WTC11 (cell line): ENCODE results near the gene CCDC167. TPM values are rescaled to one million over a fixed set of nuclear protein-coding genes. Genes with fewer than 3 reads are reported as not detected.

ENCODE experiments used
- ATAC-seq: fragments of 200-7000 bp; cut with Tn5 transposase; 2 replicates; pipeline ENCODE4 v1.10.0; 2021; ENCODE audit warnings: mild to moderate bottlenecking, moderate library complexity
- CTCF ChIA-PET: fragments of 300-600 bp; sonication (Branson Sonifier 250); formaldehyde crosslinking; loops from one replicate; lab custom pipeline; 2021; ENCODE audit warnings: antibody characterized with exemption; lab: Charles Lee
- POLR2A ChIA-PET: fragments of 350-600 bp; sonication (Branson Sonifier 250); formaldehyde crosslinking; loops from one replicate; lab custom pipeline; 2021; ENCODE audit warnings: antibody characterized with exemption; lab: Charles Lee
- DNase-seq: peaks from one replicate; pipeline ENCODE4 v3.0.0; 2021; ENCODE audit warnings: low spot score
- H3K27ac Mint-ChIP-seq: 2 replicates; pipeline ENCODE4 v1.8.0; 2021; ENCODE audit warnings: mixed read lengths
- H3K27me3 Mint-ChIP-seq: 2 replicates; pipeline ENCODE4 v1.8.0; 2021; ENCODE audit warnings: low read depth, mild to moderate bottlenecking, moderate library complexity, mixed read lengths
- H3K36me3 Mint-ChIP-seq: 2 replicates; pipeline ENCODE4 v1.8.0; 2021; ENCODE audit warnings: mixed read lengths
- H3K4me1 Mint-ChIP-seq: 2 replicates; pipeline ENCODE4 v1.8.0; 2022; ENCODE audit warnings: mixed read lengths
- H3K4me3 Mint-ChIP-seq: 2 replicates; pipeline ENCODE4 v1.8.0; 2021; ENCODE audit warnings: mild to moderate bottlenecking, moderate library complexity, mixed read lengths
- H3K9me3 Mint-ChIP-seq: 2 replicates; pipeline ENCODE4 v1.8.0; 2021; ENCODE audit warnings: mixed read lengths
- CREB1 ChIP-seq: sonication (generic); formaldehyde crosslinking; IDR thresholded peaks from 2 replicates; pipeline ENCODE4 v1.8.0; 2023; ENCODE audit warnings: mild to moderate bottlenecking, missing genetic modification reagents
- FOXJ3 ChIP-seq: sonication (generic); formaldehyde crosslinking; IDR thresholded peaks from 2 replicates; pipeline ENCODE4 v1.9.0; 2021; ENCODE audit warnings: missing genetic modification reagents, mild to moderate bottlenecking, borderline replicate concordance
- GRHL2 ChIP-seq: fragments of 250-450 bp; sonication (Bioruptor Pico); IDR thresholded peaks from 2 replicates; pipeline ENCODE4 v1.8.0; 2022; ENCODE audit warnings: mild to moderate bottlenecking, moderate library complexity; ENCODE audit not compliant: insufficient replicate concordance, severe bottlenecking
- IRF2 ChIP-seq: sonication (generic); formaldehyde crosslinking; IDR thresholded peaks from 2 replicates; pipeline ENCODE4 v1.8.0; 2022; ENCODE audit warnings: low read depth, missing genetic modification reagents, borderline replicate concordance
- JAZF1 ChIP-seq: fragments of 250-450 bp; sonication (Bioruptor Pico); IDR thresholded peaks from 2 replicates; pipeline ENCODE4 v1.9.0; 2021; ENCODE audit warnings: moderate library complexity, mild to moderate bottlenecking, inconsistent platforms
- JUN ChIP-seq: sonication (generic); formaldehyde crosslinking; IDR thresholded peaks from 2 replicates; pipeline ENCODE4 v1.8.0; 2023; ENCODE audit warnings: mild to moderate bottlenecking, missing genetic modification reagents
- MXD4 ChIP-seq: fragments of 250-450 bp; sonication (Bioruptor Pico); IDR thresholded peaks from 2 replicates; pipeline ENCODE4 v1.8.0; 2021; ENCODE audit warnings: mild to moderate bottlenecking, moderate library complexity, borderline replicate concordance
- NR3C1 ChIP-seq: sonication (generic); formaldehyde crosslinking; conservative IDR thresholded peaks from 2 replicates; pipeline ENCODE4 v1.8.1; 2023; ENCODE audit warnings: low read depth, mild to moderate bottlenecking, missing genetic modification reagents
- RELA ChIP-seq: sonication (generic); formaldehyde crosslinking; IDR thresholded peaks from 2 replicates; pipeline ENCODE4 v1.8.1; 2022; ENCODE audit warnings: missing genetic modification reagents, mild to moderate bottlenecking, borderline replicate concordance
- SMAD3 ChIP-seq: sonication (generic); formaldehyde crosslinking; IDR thresholded peaks from 2 replicates; pipeline ENCODE4 v1.8.0; 2022; ENCODE audit warnings: missing genetic modification reagents, mild to moderate bottlenecking, borderline replicate concordance
- SMAD4 ChIP-seq: sonication (generic); formaldehyde crosslinking; IDR thresholded peaks from 2 replicates; pipeline ENCODE4 v1.8.0; 2022; ENCODE audit warnings: mild to moderate bottlenecking, missing genetic modification reagents
- TCF7 ChIP-seq: sonication (generic); formaldehyde crosslinking; IDR thresholded peaks from 2 replicates; pipeline ENCODE4 v1.8.0; 2022; ENCODE audit warnings: mild to moderate bottlenecking, low read depth, missing genetic modification reagents, moderate library complexity
- TP53 ChIP-seq: sonication (generic); formaldehyde crosslinking; IDR thresholded peaks from 2 replicates; pipeline ENCODE4 v1.8.1; 2023; ENCODE audit warnings: mild to moderate bottlenecking, missing genetic modification reagents
- ZNF121 ChIP-seq: sonication (generic); formaldehyde crosslinking; IDR thresholded peaks from 2 replicates; pipeline ENCODE4 v1.8.0; 2023; ENCODE audit warnings: missing genetic modification reagents
- ZNF232 ChIP-seq: sonication (generic); formaldehyde crosslinking; IDR thresholded peaks from 2 replicates; pipeline ENCODE4 v1.8.0; 2022; ENCODE audit warnings: mild to moderate bottlenecking, missing genetic modification reagents
- ZNF263 ChIP-seq: sonication (generic); formaldehyde crosslinking; IDR thresholded peaks from 2 replicates; pipeline ENCODE4 v1.8.1; 2022; ENCODE audit warnings: low read depth, mild to moderate bottlenecking, moderate library complexity, missing genetic modification reagents
- ZNF317 ChIP-seq: sonication (generic); formaldehyde crosslinking; IDR thresholded peaks from 2 replicates; pipeline ENCODE4 v1.8.1; 2023; ENCODE audit warnings: low read depth, mild to moderate bottlenecking, moderate library complexity, missing genetic modification reagents, borderline replicate concordance
- total RNA-seq: library from RNA; stranded (reverse); gene quantifications from 3 replicates; pipeline ENCODE4 v1.2.3, GENCODE V29; 2021
- TF ChIP-seq, protein P1 (sequence below): fragments of 250-450 bp; sonication (Bioruptor Pico); IDR thresholded peaks from 2 replicates; pipeline ENCODE4 v1.9.0; 2021; ENCODE audit warnings: moderate library complexity, mild to moderate bottlenecking, inconsistent platforms, borderline replicate concordance
- TF ChIP-seq, protein P2 (sequence below): fragments of 250-450 bp; sonication (Bioruptor Pico); IDR thresholded peaks from 2 replicates; pipeline ENCODE4 v2.1.2; 2022; ENCODE audit warnings: mild to moderate bottlenecking, moderate library complexity
- TF ChIP-seq, protein P3 (sequence below): sonication (generic); formaldehyde crosslinking; IDR thresholded peaks from 2 replicates; pipeline ENCODE4 v1.8.0; 2022; ENCODE audit warnings: missing genetic modification reagents
- TF ChIP-seq, protein P4 (sequence below): fragments of 250-450 bp; sonication (Bioruptor Pico); IDR thresholded peaks from 2 replicates; pipeline ENCODE4 v1.8.0; 2021; ENCODE audit warnings: mild to moderate bottlenecking
- TF ChIP-seq, protein P5 (sequence below): sonication (generic); formaldehyde crosslinking; IDR thresholded peaks from 2 replicates; pipeline ENCODE4 v1.8.0; 2022; ENCODE audit warnings: mild to moderate bottlenecking, missing genetic modification reagents
- TF ChIP-seq, protein P6 (sequence below): sonication (generic); formaldehyde crosslinking; IDR thresholded peaks from 2 replicates; pipeline ENCODE4 v1.8.1; 2023; ENCODE audit warnings: mild to moderate bottlenecking, missing genetic modification reagents, moderate library complexity
- TF ChIP-seq, protein P7 (sequence below): sonication (generic); formaldehyde crosslinking; IDR thresholded peaks from 2 replicates; pipeline ENCODE4 v1.8.0; 2023; ENCODE audit warnings: missing genetic modification reagents
- TF ChIP-seq, protein P8 (sequence below): sonication (generic); formaldehyde crosslinking; IDR thresholded peaks from 2 replicates; pipeline ENCODE4 v1.8.1; 2023; ENCODE audit warnings: mild to moderate bottlenecking, missing genetic modification reagents

CCDC167 gene
- total RNA-seq, 1 experiment from 2014 or later = 19.1 TPM

DNA sequence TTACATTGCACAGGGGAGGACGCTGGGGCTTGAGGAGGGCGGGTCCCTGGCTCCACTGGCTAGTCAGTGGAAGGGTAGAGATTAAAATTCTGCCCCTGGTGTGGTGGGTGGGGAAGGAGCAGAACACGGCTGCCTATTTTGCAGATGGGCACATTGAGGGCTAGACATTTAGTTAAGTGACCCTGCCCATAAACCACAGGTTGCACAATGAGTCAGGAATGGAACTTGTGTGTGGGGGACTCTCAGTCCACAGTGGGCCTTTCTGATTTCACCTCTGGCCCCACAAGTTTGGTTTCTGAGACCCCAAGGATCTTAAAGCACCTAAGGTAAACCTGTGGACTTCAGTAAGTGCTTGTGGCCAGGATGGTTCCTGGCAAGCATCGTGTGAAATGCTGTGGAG lies 22.0 kb upstream of the CCDC167 start (continued):
- TF ChIP-seq TCF7 (CRISPR knock-in tag) (no peak), TP53 (CRISPR knock-in tag) (no peak), ZNF232 (CRISPR knock-in tag) (no peak), FOXJ3 (CRISPR knock-in tag) (no peak)
- TF ChIP-seq, protein P1, sequence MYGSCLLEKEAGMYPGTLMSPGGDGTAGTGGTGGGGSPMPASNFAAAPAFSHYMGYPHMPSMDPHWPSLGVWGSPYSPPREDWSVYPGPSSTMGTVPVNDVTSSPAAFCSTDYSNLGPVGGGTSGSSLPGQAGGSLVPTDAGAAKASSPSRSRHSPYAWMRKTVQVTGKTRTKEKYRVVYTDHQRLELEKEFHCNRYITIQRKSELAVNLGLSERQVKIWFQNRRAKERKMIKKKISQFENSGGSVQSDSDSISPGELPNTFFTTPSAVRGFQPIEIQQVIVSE = no peak
- TF ChIP-seq, protein P2, sequence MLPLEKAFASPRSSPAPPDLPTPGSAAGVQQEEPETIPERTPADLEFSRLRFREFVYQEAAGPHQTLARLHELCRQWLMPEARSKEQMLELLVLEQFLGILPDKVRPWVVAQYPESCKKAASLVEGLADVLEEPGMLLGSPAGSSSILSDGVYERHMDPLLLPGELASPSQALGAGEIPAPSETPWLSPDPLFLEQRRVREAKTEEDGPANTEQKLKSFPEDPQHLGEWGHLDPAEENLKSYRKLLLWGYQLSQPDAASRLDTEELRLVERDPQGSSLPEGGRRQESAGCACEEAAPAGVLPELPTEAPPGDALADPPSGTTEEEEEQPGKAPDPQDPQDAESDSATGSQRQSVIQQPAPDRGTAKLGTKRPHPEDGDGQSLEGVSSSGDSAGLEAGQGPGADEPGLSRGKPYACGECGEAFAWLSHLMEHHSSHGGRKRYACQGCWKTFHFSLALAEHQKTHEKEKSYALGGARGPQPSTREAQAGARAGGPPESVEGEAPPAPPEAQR (CRISPR knock-in tag) = no peak

DNA sequence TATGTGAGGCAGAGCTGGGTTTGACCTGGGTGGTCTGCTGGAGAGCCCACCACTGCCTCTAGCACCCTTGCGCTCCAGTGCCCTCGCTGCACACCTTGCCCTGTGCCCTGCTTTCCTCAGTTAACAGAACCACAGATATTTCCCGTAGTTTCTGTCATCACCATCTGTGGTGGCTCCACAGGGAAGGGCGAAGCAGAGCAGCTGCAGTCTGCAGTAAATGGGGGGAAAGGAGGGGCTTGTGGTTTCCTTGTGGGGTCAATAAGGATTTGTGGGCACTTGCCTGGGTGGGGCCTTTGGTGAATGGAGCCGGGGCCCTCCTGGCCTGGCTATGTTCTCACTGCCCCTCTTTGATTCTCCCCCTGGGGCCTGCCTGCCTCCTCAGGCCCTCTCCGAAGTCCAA lies 21.2 kb upstream of the CCDC167 start:
- H3K4me3 Mint-ChIP-seq = no peak overlapping the region
- ATAC-seq (no peak), DNase-seq (no peak)
- H3K27me3 Mint-ChIP-seq = peaks cover 1% of the 10 kb centered on the region
- CTCF ChIA-PET = no interaction called here
- no peaks in the 10 kb centered on the region for H3K36me3 Mint-ChIP-seq
- no peak overlapping the region for H3K27ac Mint-ChIP-seq
- H3K9me3 Mint-ChIP-seq = 0 out of 2 replicates have a peak, but pooled peaks cover 6% of the 10 kb centered on the region
- TF ChIP-seq, protein P3, sequence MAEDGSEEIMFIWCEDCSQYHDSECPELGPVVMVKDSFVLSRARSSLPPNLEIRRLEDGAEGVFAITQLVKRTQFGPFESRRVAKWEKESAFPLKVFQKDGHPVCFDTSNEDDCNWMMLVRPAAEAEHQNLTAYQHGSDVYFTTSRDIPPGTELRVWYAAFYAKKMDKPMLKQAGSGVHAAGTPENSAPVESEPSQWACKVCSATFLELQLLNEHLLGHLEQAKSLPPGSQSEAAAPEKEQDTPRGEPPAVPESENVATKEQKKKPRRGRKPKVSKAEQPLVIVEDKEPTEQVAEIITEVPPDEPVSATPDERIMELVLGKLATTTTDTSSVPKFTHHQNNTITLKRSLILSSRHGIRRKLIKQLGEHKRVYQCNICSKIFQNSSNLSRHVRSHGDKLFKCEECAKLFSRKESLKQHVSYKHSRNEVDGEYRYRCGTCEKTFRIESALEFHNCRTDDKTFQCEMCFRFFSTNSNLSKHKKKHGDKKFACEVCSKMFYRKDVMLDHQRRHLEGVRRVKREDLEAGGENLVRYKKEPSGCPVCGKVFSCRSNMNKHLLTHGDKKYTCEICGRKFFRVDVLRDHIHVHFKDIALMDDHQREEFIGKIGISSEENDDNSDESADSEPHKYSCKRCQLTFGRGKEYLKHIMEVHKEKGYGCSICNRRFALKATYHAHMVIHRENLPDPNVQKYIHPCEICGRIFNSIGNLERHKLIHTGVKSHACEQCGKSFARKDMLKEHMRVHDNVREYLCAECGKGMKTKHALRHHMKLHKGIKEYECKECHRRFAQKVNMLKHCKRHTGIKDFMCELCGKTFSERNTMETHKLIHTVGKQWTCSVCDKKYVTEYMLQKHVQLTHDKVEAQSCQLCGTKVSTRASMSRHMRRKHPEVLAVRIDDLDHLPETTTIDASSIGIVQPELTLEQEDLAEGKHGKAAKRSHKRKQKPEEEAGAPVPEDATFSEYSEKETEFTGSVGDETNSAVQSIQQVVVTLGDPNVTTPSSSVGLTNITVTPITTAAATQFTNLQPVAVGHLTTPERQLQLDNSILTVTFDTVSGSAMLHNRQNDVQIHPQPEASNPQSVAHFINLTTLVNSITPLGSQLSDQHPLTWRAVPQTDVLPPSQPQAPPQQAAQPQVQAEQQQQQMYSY (CRISPR knock-in tag) = no peak
- no peak for TF ChIP-seq JUN (CRISPR knock-in tag)
- TF ChIP-seq CREB1 (CRISPR knock-in tag) = no peak
- no peak for TF ChIP-seq ZNF317 (CRISPR knock-in tag)
- no peak for TF ChIP-seq GRHL2 (CRISPR knock-in tag)
- TF ChIP-seq NR3C1 (CRISPR knock-in tag) = no peak
- TF ChIP-seq SMAD3 (CRISPR knock-in tag) = no peak
- no peak for TF ChIP-seq ZNF121 (CRISPR knock-in tag)
- TF ChIP-seq, protein P4, sequence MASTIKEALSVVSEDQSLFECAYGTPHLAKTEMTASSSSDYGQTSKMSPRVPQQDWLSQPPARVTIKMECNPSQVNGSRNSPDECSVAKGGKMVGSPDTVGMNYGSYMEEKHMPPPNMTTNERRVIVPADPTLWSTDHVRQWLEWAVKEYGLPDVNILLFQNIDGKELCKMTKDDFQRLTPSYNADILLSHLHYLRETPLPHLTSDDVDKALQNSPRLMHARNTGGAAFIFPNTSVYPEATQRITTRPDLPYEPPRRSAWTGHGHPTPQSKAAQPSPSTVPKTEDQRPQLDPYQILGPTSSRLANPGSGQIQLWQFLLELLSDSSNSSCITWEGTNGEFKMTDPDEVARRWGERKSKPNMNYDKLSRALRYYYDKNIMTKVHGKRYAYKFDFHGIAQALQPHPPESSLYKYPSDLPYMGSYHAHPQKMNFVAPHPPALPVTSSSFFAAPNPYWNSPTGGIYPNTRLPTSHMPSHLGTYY = no peak
- TF ChIP-seq MXD4 (CRISPR knock-in tag) = no peak
- TF ChIP-seq, protein P5, sequence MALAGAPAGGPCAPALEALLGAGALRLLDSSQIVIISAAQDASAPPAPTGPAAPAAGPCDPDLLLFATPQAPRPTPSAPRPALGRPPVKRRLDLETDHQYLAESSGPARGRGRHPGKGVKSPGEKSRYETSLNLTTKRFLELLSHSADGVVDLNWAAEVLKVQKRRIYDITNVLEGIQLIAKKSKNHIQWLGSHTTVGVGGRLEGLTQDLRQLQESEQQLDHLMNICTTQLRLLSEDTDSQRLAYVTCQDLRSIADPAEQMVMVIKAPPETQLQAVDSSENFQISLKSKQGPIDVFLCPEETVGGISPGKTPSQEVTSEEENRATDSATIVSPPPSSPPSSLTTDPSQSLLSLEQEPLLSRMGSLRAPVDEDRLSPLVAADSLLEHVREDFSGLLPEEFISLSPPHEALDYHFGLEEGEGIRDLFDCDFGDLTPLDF (CRISPR knock-in tag) = no peak
- TF ChIP-seq, protein P6, sequence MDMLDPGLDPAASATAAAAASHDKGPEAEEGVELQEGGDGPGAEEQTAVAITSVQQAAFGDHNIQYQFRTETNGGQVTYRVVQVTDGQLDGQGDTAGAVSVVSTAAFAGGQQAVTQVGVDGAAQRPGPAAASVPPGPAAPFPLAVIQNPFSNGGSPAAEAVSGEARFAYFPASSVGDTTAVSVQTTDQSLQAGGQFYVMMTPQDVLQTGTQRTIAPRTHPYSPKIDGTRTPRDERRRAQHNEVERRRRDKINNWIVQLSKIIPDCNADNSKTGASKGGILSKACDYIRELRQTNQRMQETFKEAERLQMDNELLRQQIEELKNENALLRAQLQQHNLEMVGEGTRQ = no peak
- no peak for TF ChIP-seq JAZF1 (CRISPR knock-in tag)
- TF ChIP-seq ZNF263 (CRISPR knock-in tag) = no peak
- TF ChIP-seq, protein P7, sequence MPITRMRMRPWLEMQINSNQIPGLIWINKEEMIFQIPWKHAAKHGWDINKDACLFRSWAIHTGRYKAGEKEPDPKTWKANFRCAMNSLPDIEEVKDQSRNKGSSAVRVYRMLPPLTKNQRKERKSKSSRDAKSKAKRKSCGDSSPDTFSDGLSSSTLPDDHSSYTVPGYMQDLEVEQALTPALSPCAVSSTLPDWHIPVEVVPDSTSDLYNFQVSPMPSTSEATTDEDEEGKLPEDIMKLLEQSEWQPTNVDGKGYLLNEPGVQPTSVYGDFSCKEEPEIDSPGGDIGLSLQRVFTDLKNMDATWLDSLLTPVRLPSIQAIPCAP (CRISPR knock-in tag) = no peak
- TF ChIP-seq, protein P8, sequence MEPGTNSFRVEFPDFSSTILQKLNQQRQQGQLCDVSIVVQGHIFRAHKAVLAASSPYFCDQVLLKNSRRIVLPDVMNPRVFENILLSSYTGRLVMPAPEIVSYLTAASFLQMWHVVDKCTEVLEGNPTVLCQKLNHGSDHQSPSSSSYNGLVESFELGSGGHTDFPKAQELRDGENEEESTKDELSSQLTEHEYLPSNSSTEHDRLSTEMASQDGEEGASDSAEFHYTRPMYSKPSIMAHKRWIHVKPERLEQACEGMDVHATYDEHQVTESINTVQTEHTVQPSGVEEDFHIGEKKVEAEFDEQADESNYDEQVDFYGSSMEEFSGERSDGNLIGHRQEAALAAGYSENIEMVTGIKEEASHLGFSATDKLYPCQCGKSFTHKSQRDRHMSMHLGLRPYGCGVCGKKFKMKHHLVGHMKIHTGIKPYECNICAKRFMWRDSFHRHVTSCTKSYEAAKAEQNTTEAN (CRISPR knock-in tag) = no peak
- no peak for TF ChIP-seq IRF2 (CRISPR knock-in tag)
- TF ChIP-seq SMAD4 = no peak
- TF ChIP-seq RELA (CRISPR knock-in tag) = no peak
- TF ChIP-seq, protein P2 (CRISPR knock-in tag) = no peak
- POLR2A ChIA-PET = no interaction called here
- peaks cover 22% of the 10 kb centered on the region for H3K4me1 Mint-ChIP-seq
